Measurements from ENCODE around the gene ARGLU1.
"Not testable (repeated sequence)": the region's sequence is repeated elsewhere in the genome, so short reads cannot be mapped to it uniquely, and the experiment has no call there.

ARGLU1 gene, protein sequence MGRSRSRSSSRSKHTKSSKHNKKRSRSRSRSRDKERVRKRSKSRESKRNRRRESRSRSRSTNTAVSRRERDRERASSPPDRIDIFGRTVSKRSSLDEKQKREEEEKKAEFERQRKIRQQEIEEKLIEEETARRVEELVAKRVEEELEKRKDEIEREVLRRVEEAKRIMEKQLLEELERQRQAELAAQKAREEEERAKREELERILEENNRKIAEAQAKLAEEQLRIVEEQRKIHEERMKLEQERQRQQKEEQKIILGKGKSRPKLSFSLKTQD

DNA sequence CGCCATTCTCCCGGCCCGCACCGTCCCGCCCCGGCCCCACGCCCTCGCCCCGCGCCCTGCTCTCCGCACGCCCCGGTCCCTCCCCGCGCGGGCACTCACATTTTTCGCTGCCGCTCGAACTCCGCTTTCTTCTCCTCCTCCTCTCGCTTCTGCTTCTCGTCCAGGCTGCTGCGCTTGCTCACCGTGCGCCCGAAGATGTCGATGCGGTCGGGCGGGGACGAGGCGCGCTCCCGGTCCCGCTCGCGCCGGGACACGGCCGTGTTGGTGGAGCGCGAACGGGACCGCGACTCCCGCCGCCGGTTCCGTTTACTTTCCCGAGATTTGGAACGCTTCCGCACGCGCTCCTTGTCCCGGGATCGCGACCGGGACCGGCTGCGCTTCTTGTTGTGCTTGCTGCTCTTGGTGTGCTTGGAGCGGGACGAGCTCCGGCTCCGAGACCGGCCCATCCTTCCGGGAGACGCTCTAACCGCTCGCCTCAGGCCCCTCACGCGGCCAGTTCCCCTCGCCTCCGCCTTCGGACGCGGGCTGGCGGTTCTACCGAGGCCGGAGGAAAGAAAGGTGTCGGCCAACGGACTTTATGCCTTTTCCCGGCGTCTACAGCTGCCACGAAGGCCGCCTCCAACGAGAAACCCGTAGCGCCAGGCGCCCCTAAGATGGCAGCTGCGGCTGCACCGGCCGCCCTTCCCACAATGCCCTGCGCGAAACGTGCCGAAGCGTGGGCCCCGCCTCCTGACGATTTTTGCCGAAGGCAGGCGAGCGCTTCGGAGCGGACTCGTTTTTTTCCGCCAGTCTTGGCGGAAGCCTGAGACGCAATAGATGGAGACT lies at the start of gene ARGLU1:
Gene ARGLU1, minus strand, starts transcription at position 664 of the 825 bp plus-strand sequence. Its CDS starts 218 bp downstream, at position 446.
- DNase-seq (ENCODE audit: low read depth in 2 of 2), result peak; percentile 94

- no peak for DNase-seq (ENCODE audit: low read depth in 2 of 2)
Measured at GRCh38 chr13:106617561-106617960, 49.6 kb upstream of the ARGLU1 start.

GRCh38 chr13:106616729-106617128 lies 48.8 kb upstream of the ARGLU1 start:
- DNase-seq (ENCODE audit: low read depth in 2 of 2), result no peak

DNA sequence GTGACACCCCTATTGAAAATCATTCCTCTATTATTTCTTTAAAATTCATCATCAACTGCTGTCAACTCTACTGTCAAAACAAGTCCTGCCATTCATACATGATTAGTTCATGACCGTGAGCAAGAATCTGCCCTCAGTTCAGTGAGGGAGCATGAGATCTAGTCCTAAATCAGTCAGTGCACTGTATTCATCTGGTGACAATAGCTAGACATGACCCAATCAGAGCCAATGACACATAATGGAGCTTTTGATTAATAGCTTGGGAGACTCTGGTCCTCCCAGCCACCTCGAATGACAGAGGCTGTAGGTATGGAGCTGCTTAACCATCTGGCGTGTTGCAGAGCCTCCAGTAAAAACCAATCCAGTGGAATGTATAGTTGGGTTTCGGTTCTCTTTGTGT lies 46.9 kb upstream of the ARGLU1 start:
- no peak for DNase-seq (ENCODE audit: low read depth in 2 of 2)

- DNase-seq (ENCODE audit: low read depth in 2 of 2), result no peak
Measured at GRCh38 chr13:106612688-106613087, 44.8 kb upstream of the ARGLU1 start.

GRCh38 chr13:106610486-106610885 lies 42.5 kb upstream of the ARGLU1 start:
- no peak for DNase-seq (ENCODE audit: low read depth in 2 of 2)

GRCh38 chr13:106609116-106609515 lies 41.2 kb upstream of the ARGLU1 start:
- DNase-seq (ENCODE audit: low read depth in 2 of 2), result no peak

DNA sequence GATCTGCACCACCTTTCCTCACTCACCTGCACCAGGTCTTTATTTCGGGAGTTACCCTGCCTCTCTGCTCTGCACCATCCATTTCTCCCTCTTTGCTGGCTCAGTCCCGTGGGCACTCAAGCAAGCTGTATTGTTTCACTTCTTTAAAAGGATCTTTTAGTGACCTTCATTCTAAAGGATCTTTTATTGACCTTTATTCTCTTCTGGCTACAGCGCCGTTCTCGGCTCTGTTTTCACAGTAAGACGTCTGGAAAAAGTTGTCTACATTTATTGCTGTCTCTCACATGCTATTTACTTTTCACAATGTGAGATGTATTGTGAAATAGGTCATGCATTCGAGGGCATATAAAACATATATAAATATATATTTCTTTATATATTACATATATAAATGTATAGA lies 35.6 kb upstream of the ARGLU1 start:
- DNase-seq (ENCODE audit: low read depth in 2 of 2), result no peak

GRCh38 chr13:106602178-106602577 lies 34.2 kb upstream of the ARGLU1 start:
- DNase-seq (ENCODE audit: low read depth in 2 of 2), result no peak

- DNase-seq (ENCODE audit: low read depth in 2 of 2), result no peak
Measured at GRCh38 chr13:106601489-106601888, 33.6 kb upstream of the ARGLU1 start.

DNA sequence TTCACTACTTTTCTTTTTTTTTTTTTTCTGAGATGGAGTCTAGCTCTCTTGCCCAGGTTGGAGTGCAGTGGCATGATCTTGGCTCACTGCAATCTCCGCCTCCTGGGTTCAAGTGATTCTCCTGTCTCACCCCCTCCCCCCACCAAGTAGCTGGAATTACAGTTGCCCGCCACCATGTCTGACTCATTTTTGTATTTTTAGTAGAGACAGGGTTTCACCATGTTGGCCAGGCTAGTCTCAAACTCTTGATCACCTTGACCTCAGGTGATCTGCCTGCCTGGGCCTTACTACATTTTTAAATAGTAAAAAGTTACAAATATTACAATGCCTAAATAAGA lies 32.8 kb upstream of the ARGLU1 start:
- DNase-seq (ENCODE audit: low read depth in 2 of 2), result not testable (repeated sequence)

GRCh38 chr13:106599875-106600797 lies 32.2 kb upstream of the ARGLU1 start:
- no peak for DNase-seq (ENCODE audit: low read depth in 2 of 2)

DNA sequence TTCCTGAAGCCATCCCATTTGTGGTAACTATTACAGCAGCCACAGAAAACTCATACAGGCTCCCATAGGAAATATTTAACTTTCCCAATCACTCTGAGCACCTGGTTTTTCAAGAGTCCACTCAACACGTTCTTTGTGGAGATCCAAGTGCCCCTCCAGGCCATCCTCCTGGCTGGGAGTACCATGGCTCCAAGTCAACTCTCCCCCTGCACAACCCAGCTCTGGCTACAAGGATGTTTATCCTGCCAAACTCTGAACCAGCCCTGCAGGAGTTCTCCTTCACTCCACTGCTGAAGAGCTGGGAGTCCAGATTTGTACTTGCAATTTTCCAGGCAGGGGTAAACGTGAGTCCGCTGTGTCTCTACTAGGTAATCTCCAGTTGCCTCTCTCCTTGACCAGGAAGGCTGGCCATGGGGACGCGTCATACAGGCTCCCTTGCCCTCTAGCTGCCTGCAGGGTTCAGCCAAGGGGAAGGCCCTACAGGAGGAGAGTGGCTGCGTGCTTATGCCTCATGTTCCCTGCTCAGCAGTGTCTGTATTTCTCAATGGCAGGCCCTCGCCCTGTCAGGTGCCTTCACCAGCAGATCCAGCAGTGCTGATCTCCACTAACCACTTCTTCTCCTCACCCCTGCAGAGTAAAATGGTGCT lies 29.9 kb upstream of the ARGLU1 start:
- DNase-seq (ENCODE audit: low read depth in 2 of 2), result no peak

- DNase-seq (ENCODE audit: low read depth in 2 of 2), result no peak
Measured at GRCh38 chr13:106597186-106597585, 29.2 kb upstream of the ARGLU1 start.

- DNase-seq (ENCODE audit: low read depth in 2 of 2), result no peak
Measured at GRCh38 chr13:106596275-106596937, 28.5 kb upstream of the ARGLU1 start.

DNA sequence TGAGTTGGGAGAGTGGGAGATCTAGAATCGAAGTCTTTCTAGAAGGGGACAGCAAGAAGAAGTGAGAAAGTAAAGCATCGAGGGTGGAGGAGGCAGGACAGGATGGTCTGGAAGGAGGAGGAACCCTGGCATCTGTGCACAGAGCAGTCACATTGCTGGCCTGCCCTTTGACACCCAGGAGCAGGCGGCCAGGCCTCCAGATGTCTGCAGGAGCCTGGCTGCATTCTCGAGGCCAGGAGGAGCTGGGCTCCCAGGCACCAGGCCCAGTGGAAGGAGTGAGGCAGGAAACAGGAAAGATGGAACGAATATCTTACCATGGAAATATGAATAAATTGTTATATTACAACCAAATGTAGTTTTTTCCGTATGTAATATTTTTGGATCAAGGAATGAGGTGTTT lies 27.7 kb upstream of the ARGLU1 start:
- no peak for DNase-seq (ENCODE audit: low read depth in 2 of 2)

GRCh38 chr13:106594980-106595379 lies 27.0 kb upstream of the ARGLU1 start:
- no peak for DNase-seq (ENCODE audit: low read depth in 2 of 2)

GRCh38 chr13:106593132-106593531 lies 25.2 kb upstream of the ARGLU1 start:
- DNase-seq (ENCODE audit: low read depth in 2 of 2), result no peak

DNA sequence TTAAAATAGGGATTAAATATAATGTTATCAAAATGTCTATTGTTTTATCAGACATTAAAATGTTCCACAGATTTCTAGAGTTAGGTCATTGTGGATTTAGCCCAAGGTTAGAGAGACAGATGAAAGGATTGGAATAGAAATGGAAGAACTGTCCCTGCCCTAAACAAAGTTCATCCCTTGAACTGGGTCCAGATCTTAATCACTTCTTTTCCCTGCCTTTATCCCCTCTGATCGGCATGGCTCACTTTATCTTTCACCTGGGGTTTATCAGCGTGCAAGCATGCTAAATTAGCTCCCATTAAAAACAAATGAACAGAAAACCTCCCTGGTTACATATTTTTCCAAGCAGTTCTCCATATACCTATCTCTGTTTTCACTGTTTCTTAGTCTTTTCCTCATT lies 23.4 kb upstream of the ARGLU1 start:
- DNase-seq (ENCODE audit: low read depth in 2 of 2), result no peak

GRCh38 chr13:106589716-106590115 lies 21.8 kb upstream of the ARGLU1 start:
- no peak for DNase-seq (ENCODE audit: low read depth in 2 of 2)

DNA sequence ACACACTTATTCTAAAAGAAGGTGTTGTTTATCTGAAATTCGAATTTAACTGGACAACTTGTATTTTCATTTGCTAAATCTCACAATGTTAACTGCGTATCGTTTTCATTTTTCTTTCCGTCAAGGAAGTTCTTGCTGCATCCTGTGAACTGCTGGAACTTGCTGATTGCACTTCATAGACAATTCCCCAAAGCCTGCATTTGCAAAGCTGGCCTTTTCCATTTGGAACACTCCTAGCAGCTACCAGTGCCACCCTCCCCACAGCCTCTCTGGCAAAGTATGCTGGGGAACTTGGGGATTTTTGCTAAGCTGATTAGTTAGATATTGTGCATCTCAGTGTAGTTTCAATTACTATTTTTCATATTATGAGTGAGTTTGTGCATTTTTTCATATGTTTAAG lies 20.4 kb upstream of the ARGLU1 start:
- DNase-seq (ENCODE audit: low read depth in 2 of 2), result no peak

Measured in stimulated activated CD4-positive, alpha-beta T cell treated with anti-CD3 and anti-CD28 coated beads, Interleukin-1b, Interleukin-23, amount 100 ng/mL, for 4 hours (primary cell).